HS-27A (cell line): ENCODE data around the gene CPNE8.

Experiments used
- DNase-seq: peaks from one replicate; pipeline ENCODE4 v3.0.0-alpha.2; 2012; ENCODE audit warnings: low read depth, missing footprints

CPNE8 gene

GRCh38 chr12:38895446-38895845 lies 9.9 kb downstream of the CPNE8 start:
- no peak for DNase-seq

GRCh38 chr12:38892976-38893375 lies 12.4 kb downstream of the CPNE8 start:
- DNase-seq: no peak

GRCh38 chr12:38892087-38892786 lies 13.2 kb downstream of the CPNE8 start:
- DNase-seq: no peak

DNA sequence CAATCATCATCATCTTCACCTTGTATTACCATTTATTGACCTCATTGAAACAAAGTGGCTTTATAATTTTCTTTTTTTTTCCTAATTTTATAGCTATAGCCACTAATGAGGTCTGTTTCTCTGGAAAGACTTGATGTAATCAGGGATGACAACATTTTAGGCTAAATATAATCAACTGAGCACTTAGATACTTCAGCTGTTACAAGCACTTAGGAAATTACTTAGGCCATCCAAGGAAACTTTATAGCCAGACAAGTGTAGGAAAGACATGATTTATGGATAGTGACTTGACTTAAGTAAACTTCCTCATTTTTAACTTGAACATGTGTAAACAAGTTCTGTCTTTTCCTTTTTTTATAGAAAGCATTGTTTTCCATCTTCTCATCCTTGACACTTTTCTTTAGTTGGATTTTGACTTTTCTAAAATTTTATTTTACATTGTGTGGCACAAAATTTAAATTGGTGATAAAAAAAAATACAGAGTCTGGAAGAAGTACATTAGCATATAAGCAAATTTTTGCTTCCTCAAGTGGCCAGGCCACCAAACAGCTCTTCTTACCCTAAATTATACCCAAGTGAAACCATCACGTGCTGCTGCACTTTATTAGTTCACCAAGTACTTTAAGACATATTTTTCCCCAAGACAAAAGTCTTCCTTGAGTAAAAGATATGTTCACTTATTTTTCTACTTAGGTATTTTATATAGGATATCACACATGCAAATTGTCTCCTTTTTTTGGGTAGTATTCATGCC lies 15.1 kb downstream of the CPNE8 start:
- DNase-seq: no peak

- no peak for DNase-seq
Observed at GRCh38 chr12:38889297-38889815, 16.0 kb downstream of the CPNE8 start.

- no peak for DNase-seq
Observed at GRCh38 chr12:38887770-38888169, 17.6 kb downstream of the CPNE8 start.

DNA sequence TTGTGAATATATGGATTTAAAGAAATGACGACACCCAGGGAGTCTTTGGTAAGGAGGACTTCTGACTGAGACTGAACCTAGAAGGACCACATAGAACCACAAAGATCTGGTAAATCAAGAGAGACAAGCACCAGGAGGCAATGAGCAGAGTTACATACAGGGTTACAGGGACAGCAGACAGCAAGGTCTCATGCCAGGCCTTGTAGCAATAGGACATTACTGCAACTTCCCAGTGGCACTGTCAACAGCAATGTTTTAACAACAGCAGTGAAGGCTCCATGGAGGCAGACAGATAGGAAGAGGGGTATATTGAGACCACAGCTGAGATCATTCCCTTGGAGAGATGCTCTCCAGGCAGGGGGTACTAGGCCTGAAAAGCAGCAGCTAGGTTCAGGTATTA lies 18.5 kb downstream of the CPNE8 start:
- no peak for DNase-seq

- peak; percentile 29 for DNase-seq
Observed at GRCh38 chr12:38886064-38886463, 19.3 kb downstream of the CPNE8 start.

DNA sequence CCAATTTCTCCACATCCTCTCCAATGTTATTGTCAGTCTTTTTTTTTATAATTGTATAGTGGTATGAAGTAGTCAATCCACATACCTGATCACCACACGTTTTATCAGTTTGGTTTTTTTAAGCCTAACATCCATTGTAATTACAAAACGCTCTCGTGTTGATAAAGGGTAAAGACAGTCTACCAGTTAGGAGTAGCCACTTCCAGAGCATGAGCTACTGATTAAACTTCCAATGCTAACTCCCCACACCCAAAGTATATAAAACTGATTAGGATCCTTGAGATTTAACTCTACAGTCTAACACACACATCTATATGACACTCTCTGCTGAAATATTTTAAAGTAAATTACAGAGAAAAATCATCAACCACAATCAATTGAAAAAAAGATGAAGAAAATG lies 20.7 kb downstream of the CPNE8 start:
- no peak for DNase-seq

DNA sequence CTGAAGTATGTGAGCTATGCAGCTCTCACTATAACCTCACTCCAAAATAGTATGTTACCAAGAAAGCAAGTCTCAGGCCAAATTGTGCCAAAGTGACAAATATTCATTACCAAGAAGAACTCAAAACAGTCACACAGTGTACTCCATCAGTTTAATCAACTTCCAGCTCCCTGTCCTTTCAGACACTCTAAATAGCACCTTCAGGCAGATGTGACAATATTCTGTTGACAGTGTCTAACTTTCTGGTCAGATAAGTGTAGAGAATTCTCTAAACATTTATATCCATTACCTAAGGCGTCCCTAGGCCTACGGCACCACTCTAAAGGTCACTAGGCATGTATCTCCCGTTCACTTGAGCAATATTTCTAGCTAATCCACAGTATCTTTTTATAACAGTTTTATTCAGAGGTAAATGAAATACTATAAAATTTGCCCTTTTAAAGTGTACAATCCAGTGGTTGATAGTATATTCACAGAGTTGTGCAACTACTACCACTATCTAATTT lies 21.7 kb downstream of the CPNE8 start:
- no peak for DNase-seq

- DNase-seq: no peak
Observed at GRCh38 chr12:38880288-38880687, 25.1 kb downstream of the CPNE8 start.

- no peak for DNase-seq
Observed at GRCh38 chr12:38878986-38879385, 26.4 kb downstream of the CPNE8 start.

DNA sequence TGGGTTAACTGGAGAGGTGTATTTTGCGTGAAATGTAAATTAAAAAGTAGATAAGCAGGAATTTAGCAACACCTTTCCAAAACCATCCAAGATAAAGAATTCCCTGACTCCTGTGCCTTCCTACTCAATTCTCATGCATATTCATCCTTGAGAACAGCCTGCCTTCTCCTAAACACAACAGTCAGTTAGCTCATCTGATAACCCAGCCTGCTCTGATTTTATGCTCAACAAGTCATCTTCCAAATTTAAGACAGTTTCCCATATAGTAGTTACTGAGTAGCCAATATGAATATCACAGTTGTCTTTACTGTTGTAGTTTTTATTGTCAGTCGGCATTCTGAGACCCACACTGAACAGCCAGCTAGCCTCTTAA lies 27.1 kb downstream of the CPNE8 start:
- no peak for DNase-seq

- no peak for DNase-seq
Observed at GRCh38 chr12:38875586-38876228, 29.7 kb downstream of the CPNE8 start.

DNA sequence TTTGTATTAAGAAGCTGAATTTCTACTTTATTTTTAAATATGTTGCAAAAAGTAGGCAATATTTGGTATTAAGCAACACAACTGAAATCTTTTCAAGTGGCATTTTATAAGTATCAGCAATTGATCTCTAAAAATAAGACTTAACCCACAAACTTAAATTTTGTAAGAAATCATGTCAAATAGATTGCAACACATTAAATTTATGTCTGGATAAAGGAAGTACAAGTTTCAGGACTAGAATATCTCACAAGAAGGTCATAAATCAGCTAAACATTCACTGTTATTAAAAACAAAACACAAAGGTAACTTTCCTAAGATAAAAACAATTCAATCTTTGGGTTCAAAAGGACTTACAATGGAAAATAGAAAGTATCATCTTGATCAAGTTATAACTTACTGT lies 32.8 kb downstream of the CPNE8 start:
- no peak for DNase-seq

GRCh38 chr12:38872156-38872555 lies 33.2 kb downstream of the CPNE8 start:
- no peak for DNase-seq

GRCh38 chr12:38869036-38869435 lies 36.4 kb downstream of the CPNE8 start:
- DNase-seq: no peak

DNA sequence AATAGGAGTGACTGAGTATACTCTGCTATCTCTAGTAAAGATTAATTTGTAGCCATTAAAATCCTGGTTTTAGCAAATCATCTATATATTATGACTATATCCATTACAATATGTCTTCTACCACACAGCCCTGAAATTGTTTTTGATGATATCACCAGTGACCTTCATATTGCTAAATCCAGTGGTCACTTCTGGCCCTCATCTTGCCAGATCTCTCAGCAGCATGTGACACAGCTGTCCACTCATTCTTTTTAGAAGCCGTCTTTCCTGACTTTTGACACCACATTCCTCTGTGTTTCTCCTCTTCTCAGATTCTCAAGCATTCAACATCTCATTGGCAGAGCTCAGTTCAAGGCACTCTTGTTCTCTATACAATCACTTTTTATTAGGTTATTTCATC lies 54.9 kb downstream of the CPNE8 start:
- DNase-seq: no peak

DNA sequence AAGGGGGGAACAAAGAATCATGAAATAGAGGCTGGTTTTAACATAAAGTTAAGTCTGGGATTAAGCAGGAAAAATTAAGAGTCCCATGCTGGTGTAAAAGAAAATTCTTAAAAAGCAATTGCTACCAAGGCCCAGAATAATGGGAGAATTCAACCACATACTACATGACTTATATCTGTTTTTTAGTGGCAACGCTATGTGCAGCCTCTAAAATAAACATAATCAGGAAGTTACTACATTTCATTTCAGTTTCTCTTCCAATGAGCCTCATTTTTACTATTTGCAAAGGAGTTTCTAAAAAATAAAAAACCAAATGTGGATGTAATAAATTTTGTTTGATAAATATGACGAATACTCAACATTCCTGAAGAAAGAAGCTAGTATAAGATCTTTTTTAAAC lies 58.1 kb downstream of the CPNE8 start:
- DNase-seq: no peak

DNA sequence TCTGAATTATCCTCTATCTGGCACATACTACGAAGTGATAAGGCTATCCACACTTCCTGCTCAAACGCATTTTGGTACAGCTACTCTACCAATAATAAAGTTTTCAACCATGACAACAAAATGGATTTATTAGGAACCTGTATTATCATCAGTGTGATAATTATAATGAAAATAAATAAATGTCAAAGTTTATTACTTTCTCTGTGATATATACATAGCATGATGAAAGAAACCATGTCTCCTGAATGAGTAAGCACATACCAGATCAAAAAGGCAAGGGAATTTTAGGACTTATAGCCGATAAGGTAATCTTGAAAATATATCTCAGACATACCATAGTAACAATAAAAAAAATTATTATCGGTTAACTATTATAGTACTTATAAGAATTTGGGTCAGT lies 61.1 kb downstream of the CPNE8 start:
- no peak for DNase-seq

DNA sequence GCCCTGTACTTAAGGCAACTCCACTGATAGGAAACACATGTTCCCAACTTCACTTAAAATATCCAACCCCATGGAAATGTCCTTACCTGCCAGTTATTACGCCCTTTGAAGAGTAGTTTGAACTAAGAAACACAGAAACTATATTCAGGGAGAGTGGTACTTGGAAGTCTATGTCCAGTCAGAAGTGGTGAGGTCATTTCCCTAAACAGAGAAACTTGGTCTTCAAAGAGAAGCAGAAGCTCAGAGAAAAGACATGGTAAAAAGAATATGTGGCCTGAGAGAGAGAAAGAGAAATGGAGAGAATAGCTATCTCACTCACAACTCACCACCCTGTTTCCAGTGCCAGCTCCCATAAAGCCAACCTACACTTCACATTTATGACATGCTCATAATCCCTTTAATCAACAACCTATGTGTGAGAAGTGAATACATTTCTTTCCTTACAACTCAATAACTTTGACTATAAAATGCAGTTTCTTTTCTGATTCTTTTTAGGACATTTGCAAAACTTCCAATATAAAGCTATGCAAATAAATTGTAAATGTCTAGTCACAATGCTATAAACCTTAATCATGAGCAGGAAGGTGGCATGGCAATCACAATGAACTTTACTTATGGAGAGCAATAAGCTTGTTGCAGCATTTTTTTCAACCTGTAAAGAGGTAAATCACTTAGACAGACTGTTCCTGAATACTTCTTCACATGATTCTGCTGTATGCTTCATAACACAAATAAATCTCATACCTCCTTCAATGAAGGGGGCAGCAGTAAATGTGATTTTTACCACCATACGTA lies 67.1 kb downstream of the CPNE8 start:
- no peak for DNase-seq

DNA sequence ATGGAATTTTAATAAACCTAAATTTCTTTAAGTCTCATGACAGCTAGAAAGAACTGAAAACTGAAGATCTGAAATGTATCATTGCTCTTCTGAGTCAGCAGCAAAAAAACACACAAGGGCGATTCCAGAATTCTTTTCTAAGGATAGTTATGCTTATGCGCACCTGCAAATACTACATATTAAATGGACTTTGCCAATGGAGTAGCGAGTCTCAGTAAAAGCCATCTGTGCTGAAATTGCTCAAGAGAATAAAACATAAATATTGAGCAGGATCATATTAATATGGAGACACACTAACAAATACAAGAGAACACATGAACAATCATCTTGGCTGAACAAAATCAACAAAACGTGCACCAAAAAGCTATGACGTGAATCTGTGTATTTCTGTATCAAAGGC lies 73.7 kb downstream of the CPNE8 start:
- no peak for DNase-seq
